ENCODE results near the gene CRISPLD2.
"Not testable (repeated sequence)": the region's sequence is repeated elsewhere in the genome, so short reads cannot be mapped to it uniquely, and the experiment has no call there.

The CRISPLD2 gene

DNA sequence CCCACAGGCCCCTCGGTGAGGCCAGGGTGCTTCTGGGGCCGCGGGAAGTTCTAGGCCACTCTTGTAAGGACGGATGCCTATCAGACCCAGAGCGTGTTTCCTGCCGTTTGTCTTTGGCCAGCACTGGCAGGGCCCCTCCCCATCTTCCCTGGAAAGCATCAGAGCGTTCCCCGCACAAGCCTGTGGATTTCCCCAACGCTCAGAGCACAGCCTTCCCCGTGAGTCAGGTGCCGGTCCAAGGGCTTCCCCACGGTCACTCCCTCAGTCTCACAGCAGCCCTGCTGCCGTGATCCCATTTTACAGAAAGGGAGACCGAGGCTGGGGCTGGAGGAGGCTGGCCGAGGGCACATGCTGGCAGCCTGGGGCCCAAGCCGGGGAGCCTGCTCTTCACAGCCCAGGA is 33.7 kb downstream of the CRISPLD2 start:
- Histone ChIP-seq H3K27me3 (ENCODE audit: insufficient read depth, low read length) (no peaks in the 10 kb centered on the region; the same call in 1 of the 2 replicates), H3K9ac (ENCODE audit: low read depth, low read length) (no peak overlapping the region), H3K27ac (ENCODE audit: low read depth, low read length) (no peak overlapping the region), H3K9me3 (ENCODE audit: insufficient read depth, low read depth, low read length) (no peaks in the 10 kb centered on the region), H3K36me3 (ENCODE audit: insufficient read depth, low read length) (no peaks in the 10 kb centered on the region), H3K4me1 (ENCODE audit: insufficient read depth, low read length) (peaks cover 2% of the 10 kb centered on the region; the same call in 1 of the 2 replicates), H3K4me3 (ENCODE audit: low read length) (no peak overlapping the region)
- 88% methylated on average over 16 of the region's 16 CpGs for WGBS

DNA sequence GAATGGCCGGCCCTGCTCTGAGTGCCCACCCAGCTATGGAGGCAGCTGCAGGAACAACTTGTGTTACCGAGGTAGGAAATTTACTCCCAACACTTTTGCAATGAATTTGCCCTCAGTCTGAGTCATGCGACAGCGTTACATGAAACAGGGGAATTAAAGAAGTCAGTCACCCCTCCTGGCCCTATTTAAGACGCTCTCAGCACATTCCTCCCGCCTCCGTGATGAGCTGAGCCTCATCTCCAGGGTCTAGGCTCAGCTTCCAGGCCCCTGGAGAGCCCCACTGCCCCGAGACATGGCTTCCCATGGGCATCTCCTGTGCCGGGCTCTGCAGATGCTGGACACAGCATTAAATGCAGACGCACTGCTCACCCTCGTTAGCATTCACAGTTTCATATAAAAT is 35.0 kb downstream of the CRISPLD2 start:
- Histone ChIP-seq H3K27me3 (ENCODE audit: insufficient read depth, low read length) (no peaks in the 10 kb centered on the region), H3K9ac (ENCODE audit: low read depth, low read length) (no peak overlapping the region), H3K4me3 (ENCODE audit: low read length) (no peak overlapping the region), H3K27ac (ENCODE audit: low read depth, low read length) (no peak overlapping the region), H3K36me3 (ENCODE audit: insufficient read depth, low read length) (no peaks in the 10 kb centered on the region), H3K9me3 (ENCODE audit: insufficient read depth, low read depth, low read length) (peaks cover 4% of the 10 kb centered on the region; the same call in 1 of the 2 replicates), H3K4me1 (ENCODE audit: insufficient read depth, low read length) (no peaks in the 10 kb centered on the region)
- WGBS: 87% methylated on average over 11 of the region's 11 CpGs

DNA sequence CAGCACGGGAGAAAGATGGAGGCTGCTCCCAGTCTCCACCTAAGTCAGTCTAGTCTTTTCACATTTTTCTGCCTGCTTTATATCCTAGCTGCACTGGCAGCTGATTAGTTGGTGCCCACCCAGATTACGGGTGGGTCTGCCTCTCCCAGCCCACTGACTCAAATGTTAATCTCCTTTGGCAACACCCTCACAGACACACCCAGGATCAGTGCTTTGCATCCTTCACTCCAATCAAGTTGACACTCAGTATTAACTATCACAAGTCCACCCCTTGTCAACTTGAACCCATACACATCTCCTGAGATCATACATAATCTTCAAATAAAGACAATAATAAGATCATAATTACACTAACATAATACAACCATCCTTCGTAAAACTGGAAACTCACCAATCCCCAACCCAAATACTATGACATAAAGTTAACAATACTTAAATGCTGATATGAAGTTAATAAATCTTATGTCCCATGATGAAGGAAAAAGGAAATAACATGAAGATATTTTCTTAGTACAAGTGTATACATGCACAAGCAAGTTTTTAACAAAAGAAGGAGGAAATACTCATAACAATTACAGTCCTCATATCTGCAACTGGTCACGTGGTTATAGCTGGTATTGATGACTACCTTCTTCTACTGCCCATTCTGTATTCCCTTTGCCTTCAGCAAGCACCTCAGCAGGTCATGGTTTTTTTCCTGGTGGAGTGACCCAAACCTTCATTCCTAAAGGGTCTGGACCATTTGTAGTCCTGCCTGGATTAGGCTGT is 35.8 kb downstream of the CRISPLD2 start:
- not testable (repeated sequence) for H3K4me3 ChIP-seq (ENCODE audit: low read length); H3K36me3 ChIP-seq (ENCODE audit: insufficient read depth, low read length); H3K4me1 ChIP-seq (ENCODE audit: insufficient read depth, low read length); H3K27me3 ChIP-seq (ENCODE audit: insufficient read depth, low read length); H3K9me3 ChIP-seq (ENCODE audit: insufficient read depth, low read depth, low read length); H3K9ac ChIP-seq (ENCODE audit: low read depth, low read length); H3K27ac ChIP-seq (ENCODE audit: low read depth, low read length)
- 94% methylated on average over 3 of the region's 4 CpGs for WGBS

DNA sequence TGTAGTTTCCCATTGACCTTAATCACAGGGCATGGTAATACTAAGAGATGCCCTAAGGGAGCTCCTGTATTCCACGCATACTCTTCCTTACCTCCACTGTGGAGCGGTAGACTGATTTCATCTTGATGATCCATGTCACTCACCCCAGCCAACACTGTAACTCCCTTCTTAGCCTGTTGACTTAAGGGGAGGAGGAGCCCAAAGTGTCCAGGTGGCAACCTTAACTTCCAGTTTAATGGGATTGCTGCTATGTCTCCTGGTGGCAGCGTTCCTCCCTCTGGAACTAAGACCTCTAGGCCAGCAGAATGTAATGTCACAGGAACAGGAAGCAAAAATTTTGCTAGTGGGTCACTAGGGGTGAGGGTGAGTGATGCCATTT is 36.4 kb downstream of the CRISPLD2 start:
- WGBS: 89% methylated on average over 3 of the region's 3 CpGs
- H3K4me1 ChIP-seq (ENCODE audit: insufficient read depth, low read length); H3K9ac ChIP-seq (ENCODE audit: low read depth, low read length); H3K4me3 ChIP-seq (ENCODE audit: low read length); H3K9me3 ChIP-seq (ENCODE audit: insufficient read depth, low read depth, low read length); H3K36me3 ChIP-seq (ENCODE audit: insufficient read depth, low read length); H3K27me3 ChIP-seq (ENCODE audit: insufficient read depth, low read length); H3K27ac ChIP-seq (ENCODE audit: low read depth, low read length): not testable (repeated sequence)

DNA sequence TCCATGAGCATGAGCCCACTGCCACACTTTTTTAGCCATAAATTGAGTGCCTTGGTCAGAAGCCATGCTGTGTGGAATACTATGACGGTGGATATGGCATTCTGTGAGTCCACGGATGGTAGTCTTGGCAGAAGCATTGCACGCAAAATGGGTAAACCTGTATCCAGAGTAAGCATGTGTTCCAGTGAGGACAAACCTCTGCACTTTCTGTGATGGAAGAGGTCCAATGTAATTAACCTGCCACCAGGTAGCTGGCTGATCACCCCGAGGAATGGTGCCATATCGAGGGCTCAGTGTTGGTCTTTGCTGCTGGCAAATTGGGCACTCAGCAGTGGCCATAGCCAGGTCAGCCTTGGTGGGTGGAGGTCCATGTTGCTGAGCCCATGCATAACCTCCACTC is 37.0 kb downstream of the CRISPLD2 start:
- H3K4me3 ChIP-seq (ENCODE audit: low read length); H3K9me3 ChIP-seq (ENCODE audit: insufficient read depth, low read depth, low read length); H3K27ac ChIP-seq (ENCODE audit: low read depth, low read length); H3K36me3 ChIP-seq (ENCODE audit: insufficient read depth, low read length); H3K27me3 ChIP-seq (ENCODE audit: insufficient read depth, low read length); H3K9ac ChIP-seq (ENCODE audit: low read depth, low read length); H3K4me1 ChIP-seq (ENCODE audit: insufficient read depth, low read length): not testable (repeated sequence)
- 95% methylated on average over 5 of the region's 5 CpGs for WGBS

DNA sequence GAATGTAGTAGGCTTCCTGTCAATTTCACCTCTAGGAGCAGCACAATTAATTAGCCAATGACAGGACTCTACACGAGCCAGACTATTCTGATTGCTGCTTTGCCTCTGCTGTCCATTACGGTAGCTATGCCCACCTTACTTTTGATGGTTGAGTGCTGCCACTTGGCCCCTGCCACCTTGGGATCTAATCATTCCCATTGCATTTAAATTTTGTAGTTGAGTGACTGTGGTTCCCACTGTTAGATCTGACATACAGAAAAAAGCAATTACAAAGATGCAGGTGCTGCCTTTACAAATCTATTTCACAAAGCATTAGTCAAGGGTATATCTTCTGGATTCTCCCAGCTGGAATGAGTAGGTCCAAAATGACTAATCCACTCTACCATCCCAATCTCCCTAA is 39.9 kb downstream of the CRISPLD2 start:
- Histone ChIP-seq H3K36me3 (ENCODE audit: insufficient read depth, low read length) (no peaks in the 10 kb centered on the region), H3K4me3 (ENCODE audit: low read length) (no peak overlapping the region), H3K27me3 (ENCODE audit: insufficient read depth, low read length) (no peaks in the 10 kb centered on the region), H3K9ac (ENCODE audit: low read depth, low read length) (no peak overlapping the region), H3K9me3 (ENCODE audit: insufficient read depth, low read depth, low read length) (peaks cover 6% of the 10 kb centered on the region; the same call in 1 of the 2 replicates), H3K4me1 (ENCODE audit: insufficient read depth, low read length) (no peaks in the 10 kb centered on the region), H3K27ac (ENCODE audit: low read depth, low read length) (no peak overlapping the region)
- WGBS: 94% methylated on average over 2 of the region's 2 CpGs

DNA sequence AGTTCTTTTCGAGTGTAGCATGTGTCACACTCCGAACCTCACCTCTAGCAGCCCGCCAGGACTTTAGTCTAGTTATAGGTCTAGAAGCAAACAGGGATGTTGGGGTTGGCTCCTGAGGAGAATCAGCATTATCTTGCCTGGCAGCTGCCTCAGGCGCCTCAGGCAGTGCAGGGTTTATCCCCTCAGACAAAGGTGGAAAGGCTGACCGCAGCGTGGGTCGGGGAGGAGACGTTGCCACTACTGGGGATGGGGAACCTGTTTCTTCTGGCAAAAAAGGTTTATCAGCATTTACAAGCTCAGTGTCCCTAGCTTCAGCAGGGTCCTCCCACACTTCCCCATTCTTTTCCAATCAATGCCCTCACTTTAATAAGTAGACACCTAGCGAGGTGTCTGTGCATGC is 40.6 kb downstream of the CRISPLD2 start:
- Histone ChIP-seq H3K36me3 (ENCODE audit: insufficient read depth, low read length) (no peaks in the 10 kb centered on the region), H3K9me3 (ENCODE audit: insufficient read depth, low read depth, low read length) (peaks cover 6% of the 10 kb centered on the region; the same call in 1 of the 2 replicates), H3K4me1 (ENCODE audit: insufficient read depth, low read length) (no peaks in the 10 kb centered on the region), H3K27me3 (ENCODE audit: insufficient read depth, low read length) (no peaks in the 10 kb centered on the region), H3K4me3 (ENCODE audit: low read length) (no peak overlapping the region), H3K27ac (ENCODE audit: low read depth, low read length) (no peak overlapping the region), H3K9ac (ENCODE audit: low read depth, low read length) (no peak overlapping the region)
- WGBS: 94% methylated on average over 9 of the region's 9 CpGs

DNA sequence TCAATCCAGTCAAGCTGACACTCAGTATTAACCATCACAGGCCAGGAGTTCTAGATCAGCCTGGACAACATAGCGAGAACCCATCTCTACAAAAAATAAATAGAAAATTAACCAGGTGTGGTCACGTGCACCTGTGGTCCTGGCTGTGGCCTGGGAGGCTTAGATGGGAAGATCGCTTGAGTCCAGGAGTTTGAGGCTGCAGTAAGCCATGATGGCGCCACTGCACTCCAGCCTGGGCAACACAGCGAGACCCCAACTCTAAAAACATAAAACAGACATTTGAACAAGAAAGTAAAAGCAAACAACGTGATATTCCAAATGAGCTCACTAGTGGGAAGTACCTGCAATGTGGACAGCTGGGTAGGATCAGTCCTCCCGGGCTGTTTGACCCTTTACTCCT is 41.9 kb downstream of the CRISPLD2 start:
- no peak overlapping the region for H3K4me3 ChIP-seq (ENCODE audit: low read length)
- no peak overlapping the region for H3K27ac ChIP-seq (ENCODE audit: low read depth, low read length)
- H3K9me3 ChIP-seq (ENCODE audit: insufficient read depth, low read depth, low read length): peaks cover 6% of the 10 kb centered on the region; the same call in 1 of the 2 replicates
- H3K9ac ChIP-seq (ENCODE audit: low read depth, low read length): no peak overlapping the region
- no peaks in the 10 kb centered on the region for H3K27me3 ChIP-seq (ENCODE audit: insufficient read depth, low read length)
- 92% methylated on average over 7 of the region's 7 CpGs for WGBS
- no peaks in the 10 kb centered on the region for H3K4me1 ChIP-seq (ENCODE audit: insufficient read depth, low read length)
- no peaks in the 10 kb centered on the region for H3K36me3 ChIP-seq (ENCODE audit: insufficient read depth, low read length)

DNA sequence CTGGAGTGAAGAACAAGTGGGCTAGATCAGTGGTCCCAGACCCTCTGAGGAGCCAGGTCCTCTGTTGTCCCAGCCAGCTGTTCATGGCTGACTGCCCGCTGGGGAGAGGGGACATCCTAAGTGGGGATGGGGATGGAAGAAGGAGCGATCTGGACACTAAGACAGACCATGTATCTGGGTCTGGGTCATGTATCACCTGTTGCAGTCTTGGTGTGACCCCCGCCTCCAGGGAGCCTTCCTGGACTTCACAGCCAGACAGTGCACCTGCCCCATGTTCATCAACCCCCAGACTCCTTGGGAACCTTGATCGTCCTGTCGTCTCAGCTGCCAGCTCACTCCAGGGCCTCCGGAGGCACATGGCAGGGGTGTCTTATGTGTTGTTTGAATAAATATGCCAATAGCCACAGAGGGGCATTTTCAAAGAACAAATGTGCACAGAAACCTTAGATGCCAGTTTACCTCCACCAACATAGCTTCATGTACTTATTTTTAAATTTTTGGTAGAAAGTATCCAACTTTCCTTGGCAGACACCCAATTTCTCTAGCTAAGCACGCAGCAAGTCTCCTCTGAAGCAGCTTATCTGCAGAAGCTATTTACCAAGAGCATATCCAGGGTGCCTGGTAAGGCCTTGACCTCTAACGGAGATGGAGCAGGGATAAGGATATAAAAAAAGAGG is 43.2 kb downstream of the CRISPLD2 start:
- Histone ChIP-seq H3K9ac (ENCODE audit: low read depth, low read length) (no peak overlapping the region), H3K27me3 (ENCODE audit: insufficient read depth, low read length) (no peaks in the 10 kb centered on the region), H3K9me3 (ENCODE audit: insufficient read depth, low read depth, low read length) (peaks cover 6% of the 10 kb centered on the region; the same call in 1 of the 2 replicates), H3K4me1 (ENCODE audit: insufficient read depth, low read length) (no peaks in the 10 kb centered on the region), H3K4me3 (ENCODE audit: low read length) (no peak overlapping the region), H3K27ac (ENCODE audit: low read depth, low read length) (no peak overlapping the region), H3K36me3 (ENCODE audit: insufficient read depth, low read length) (no peaks in the 10 kb centered on the region)
- 95% methylated on average over 7 of the region's 8 CpGs for WGBS

DNA sequence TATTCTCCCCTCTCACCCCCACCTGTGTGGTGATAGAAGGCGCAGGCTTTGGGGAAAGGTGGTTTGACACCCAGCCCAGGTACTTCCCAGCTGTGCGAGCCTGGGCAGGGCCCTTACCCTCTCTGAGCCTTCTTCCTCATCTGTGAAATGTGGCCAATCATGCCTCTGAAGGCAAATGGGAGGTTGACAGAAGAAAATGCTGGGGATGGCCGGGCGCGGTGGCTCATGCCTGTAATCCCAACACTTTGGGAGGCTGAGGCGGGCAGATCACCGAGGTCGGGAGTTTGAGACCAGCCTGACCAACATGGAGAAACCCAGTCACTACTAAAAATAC is 43.7 kb downstream of the CRISPLD2 start:
- no peaks in the 10 kb centered on the region for H3K36me3 ChIP-seq (ENCODE audit: insufficient read depth, low read length)
- 95% methylated on average over 8 of the region's 8 CpGs for whole genome bisulfite sequencing
- peaks cover 6% of the 10 kb centered on the region; the same call in 1 of the 2 replicates for H3K9me3 ChIP-seq (ENCODE audit: insufficient read depth, low read depth, low read length)
- H3K27me3 ChIP-seq (ENCODE audit: insufficient read depth, low read length): no peaks in the 10 kb centered on the region
- H3K9ac ChIP-seq (ENCODE audit: low read depth, low read length): no peak overlapping the region
- H3K4me3 ChIP-seq (ENCODE audit: low read length): no peak overlapping the region
- no peak overlapping the region for H3K27ac ChIP-seq (ENCODE audit: low read depth, low read length)
- H3K4me1 ChIP-seq (ENCODE audit: insufficient read depth, low read length): no peaks in the 10 kb centered on the region

DNA sequence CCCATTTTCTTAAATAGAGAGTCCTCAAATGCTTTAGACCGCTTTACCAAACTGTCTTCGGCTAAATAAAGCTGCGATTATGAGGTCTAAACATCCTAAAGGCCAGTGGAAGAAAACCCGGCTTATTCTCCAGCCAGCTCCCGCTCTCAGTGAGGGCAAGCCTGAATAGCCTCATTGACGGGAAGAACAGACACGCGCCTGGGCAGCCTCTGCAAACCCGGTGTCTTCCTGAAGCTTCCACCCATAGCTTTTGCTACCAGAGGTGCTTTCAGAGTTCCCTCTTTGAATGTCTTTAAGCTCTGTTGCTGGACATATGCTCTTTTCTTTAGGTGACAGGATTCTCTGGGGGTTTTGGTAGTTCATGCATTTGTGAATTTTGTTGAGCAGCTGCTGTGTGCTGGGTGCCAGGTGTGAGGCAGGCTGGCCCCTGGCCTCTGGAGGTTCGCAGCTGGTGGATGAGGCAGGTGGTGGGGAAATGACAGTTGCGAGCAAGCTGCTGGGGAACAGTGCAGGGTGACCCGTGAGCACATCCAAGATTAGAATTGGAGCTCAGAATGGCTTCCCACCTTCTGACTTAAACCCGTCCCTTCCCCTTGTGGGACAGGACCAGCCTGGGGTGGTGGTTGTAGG is 44.7 kb downstream of the CRISPLD2 start:
- Histone ChIP-seq H3K9ac (ENCODE audit: low read depth, low read length) (no peak overlapping the region), H3K36me3 (ENCODE audit: insufficient read depth, low read length) (no peaks in the 10 kb centered on the region), H3K27me3 (ENCODE audit: insufficient read depth, low read length) (no peaks in the 10 kb centered on the region), H3K4me1 (ENCODE audit: insufficient read depth, low read length) (no peaks in the 10 kb centered on the region), H3K9me3 (ENCODE audit: insufficient read depth, low read depth, low read length) (peaks cover 5% of the 10 kb centered on the region; the same call in 1 of the 2 replicates), H3K27ac (ENCODE audit: low read depth, low read length) (no peak overlapping the region), H3K4me3 (ENCODE audit: low read length) (no peak overlapping the region)
- 90% methylated on average over 13 of the region's 13 CpGs for WGBS
